ENCODE results near the gene CCR2. TPM values are rescaled to one million over a fixed set of nuclear protein-coding genes. Genes with fewer than 3 reads are reported as not detected.
"Not testable (repeated sequence)": the region's sequence is repeated elsewhere in the genome, so short reads cannot be mapped to it uniquely, and the experiment has no call there.

The CCR2 gene
- total RNA-seq, 2 experiments from 2014 or later: not detected

DNA sequence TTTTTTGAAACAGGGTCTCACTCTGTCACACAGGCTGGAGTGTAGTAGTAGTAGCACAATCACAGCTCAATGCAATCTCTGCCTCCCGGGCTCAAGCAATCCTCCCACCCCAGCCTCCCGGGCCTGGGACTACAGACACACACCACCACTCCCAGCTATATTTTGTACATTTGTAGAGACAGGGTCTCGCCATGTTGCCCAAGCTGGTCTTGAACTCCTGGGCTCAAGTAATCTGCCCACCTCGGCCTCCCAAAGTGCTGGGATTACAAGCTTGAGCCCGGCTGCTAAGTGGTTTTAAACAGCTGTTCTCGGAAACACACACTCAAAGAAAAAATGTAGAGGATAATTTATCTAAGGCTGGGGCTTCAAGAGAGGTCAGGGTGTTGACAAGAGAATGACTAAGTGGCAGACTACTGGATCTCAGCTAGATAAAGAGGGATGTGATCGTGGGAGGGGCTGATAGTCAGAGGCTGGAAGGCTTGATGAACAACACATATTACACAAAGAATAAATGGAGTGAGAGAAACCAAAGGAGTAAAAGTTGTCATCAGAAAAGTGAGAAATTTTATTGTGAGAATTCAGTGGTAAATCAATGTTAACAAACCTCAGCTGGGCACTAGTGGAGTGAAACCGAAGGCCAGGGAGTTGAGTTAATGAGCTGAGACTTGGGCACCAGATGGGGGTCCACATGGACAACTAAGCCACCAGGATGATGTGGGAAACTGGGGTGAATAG lies 46.3 kb downstream of the CCR2 start:
- H2AFZ ChIP-seq (ENCODE audit: low read length): no peak overlapping the region
- ChIA-PET POLR2A (interaction anchor here (2.1 kb wide), 1 partner anchor 17 kb away, joined by 7 read pairs; no protein-coding TSS in a partner anchor), CTCF (ENCODE audit: unreplicated experiment) (no interaction called here)
- no peaks in the 10 kb centered on the region for H3K79me2 ChIP-seq (ENCODE audit: insufficient read depth, low read depth, low read length)
- no peaks in the 10 kb centered on the region for H4K20me1 ChIP-seq (ENCODE audit: insufficient read depth, low read length)
- no peaks in the 10 kb centered on the region for H3K9me3 ChIP-seq (ENCODE audit: low read length)
- no peaks in the 10 kb centered on the region for H3K4me1 ChIP-seq (ENCODE audit: insufficient read depth, low read length, poor library complexity, severe bottlenecking)
- H3K4me3 ChIP-seq (ENCODE audit: low read depth, low read length, poor library complexity, severe bottlenecking): no peak overlapping the region
- no peaks in the 10 kb centered on the region for H3K9me2 ChIP-seq (ENCODE audit: insufficient read depth, low read length)
- H3K36me3 ChIP-seq (ENCODE audit: insufficient read depth, low read length): no peaks in the 10 kb centered on the region
- DNase-seq (ENCODE audit: low spot score): no peak
- no peak overlapping the region for H3K4me2 ChIP-seq (ENCODE audit: low read length)
- no TSS peak for BruUV-seq (replicated peaks)
- no peak for TF ChIP-seq EZH2phosphoT487 (IDR thresholded peaks at IDR 0.05; ENCODE audit: borderline replicate concordance, low read depth, low read length)
- no peak overlapping the region for H3K27ac ChIP-seq (ENCODE audit: low read depth, low read length, poor library complexity, severe bottlenecking)
- intact Hi-C loops (cut with micrococcal nuclease; ENCODE audit: unreplicated experiment): no loop called here

DNA sequence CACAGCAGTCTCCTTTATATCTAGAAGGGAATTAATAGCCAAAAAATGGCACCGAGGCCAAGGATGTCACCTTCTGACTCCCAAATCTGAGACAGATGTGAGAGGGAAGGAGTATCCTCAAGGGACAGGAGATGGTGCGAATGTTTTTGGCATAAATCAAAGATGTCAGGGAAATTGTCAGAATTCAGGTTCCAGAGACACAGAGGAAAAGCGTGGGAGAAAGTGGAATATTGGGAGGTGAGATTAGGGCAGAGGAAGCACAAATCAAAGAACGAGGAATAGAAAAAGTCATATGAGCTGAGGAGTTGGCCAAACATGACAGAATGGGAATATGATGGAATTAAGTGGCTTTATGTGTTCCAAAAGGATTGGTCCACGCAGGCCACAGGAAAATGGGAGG lies 46.9 kb downstream of the CCR2 start:
- Histone ChIP-seq H3K4me3 (ENCODE audit: low read depth, low read length, poor library complexity, severe bottlenecking) (no peak overlapping the region), H3K36me3 (ENCODE audit: insufficient read depth, low read length) (no peaks in the 10 kb centered on the region), H3K4me2 (ENCODE audit: low read length) (no peak overlapping the region), H4K20me1 (ENCODE audit: insufficient read depth, low read length) (no peaks in the 10 kb centered on the region), H3K9me3 (ENCODE audit: low read length) (no peaks in the 10 kb centered on the region), H3K9me2 (ENCODE audit: insufficient read depth, low read length) (no peaks in the 10 kb centered on the region), H3K79me2 (ENCODE audit: insufficient read depth, low read depth, low read length) (no peaks in the 10 kb centered on the region), H3K27ac (ENCODE audit: low read depth, low read length, poor library complexity, severe bottlenecking) (no peak overlapping the region), H2AFZ (ENCODE audit: low read length) (no peak overlapping the region), H3K4me1 (ENCODE audit: insufficient read depth, low read length, poor library complexity, severe bottlenecking) (no peaks in the 10 kb centered on the region)
- BruUV-seq (replicated peaks): no TSS peak
- POLR2A ChIA-PET: interaction anchor here (2.1 kb wide), 1 partner anchor 17 kb away, joined by 7 read pairs; no protein-coding TSS in a partner anchor
- intact Hi-C loops (cut with micrococcal nuclease; ENCODE audit: unreplicated experiment): no loop called here
- TF ChIP-seq, protein P1, sequence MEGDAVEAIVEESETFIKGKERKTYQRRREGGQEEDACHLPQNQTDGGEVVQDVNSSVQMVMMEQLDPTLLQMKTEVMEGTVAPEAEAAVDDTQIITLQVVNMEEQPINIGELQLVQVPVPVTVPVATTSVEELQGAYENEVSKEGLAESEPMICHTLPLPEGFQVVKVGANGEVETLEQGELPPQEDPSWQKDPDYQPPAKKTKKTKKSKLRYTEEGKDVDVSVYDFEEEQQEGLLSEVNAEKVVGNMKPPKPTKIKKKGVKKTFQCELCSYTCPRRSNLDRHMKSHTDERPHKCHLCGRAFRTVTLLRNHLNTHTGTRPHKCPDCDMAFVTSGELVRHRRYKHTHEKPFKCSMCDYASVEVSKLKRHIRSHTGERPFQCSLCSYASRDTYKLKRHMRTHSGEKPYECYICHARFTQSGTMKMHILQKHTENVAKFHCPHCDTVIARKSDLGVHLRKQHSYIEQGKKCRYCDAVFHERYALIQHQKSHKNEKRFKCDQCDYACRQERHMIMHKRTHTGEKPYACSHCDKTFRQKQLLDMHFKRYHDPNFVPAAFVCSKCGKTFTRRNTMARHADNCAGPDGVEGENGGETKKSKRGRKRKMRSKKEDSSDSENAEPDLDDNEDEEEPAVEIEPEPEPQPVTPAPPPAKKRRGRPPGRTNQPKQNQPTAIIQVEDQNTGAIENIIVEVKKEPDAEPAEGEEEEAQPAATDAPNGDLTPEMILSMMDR (conservative IDR thresholded peaks at IDR 0.05; ENCODE audit: low read length): no peak
- no peak for TF ChIP-seq EZH2phosphoT487 (IDR thresholded peaks at IDR 0.05; ENCODE audit: borderline replicate concordance, low read depth, low read length)
- DNase-seq (ENCODE audit: low spot score): no peak
- CTCF ChIA-PET (ENCODE audit: unreplicated experiment): no interaction called here

DNA sequence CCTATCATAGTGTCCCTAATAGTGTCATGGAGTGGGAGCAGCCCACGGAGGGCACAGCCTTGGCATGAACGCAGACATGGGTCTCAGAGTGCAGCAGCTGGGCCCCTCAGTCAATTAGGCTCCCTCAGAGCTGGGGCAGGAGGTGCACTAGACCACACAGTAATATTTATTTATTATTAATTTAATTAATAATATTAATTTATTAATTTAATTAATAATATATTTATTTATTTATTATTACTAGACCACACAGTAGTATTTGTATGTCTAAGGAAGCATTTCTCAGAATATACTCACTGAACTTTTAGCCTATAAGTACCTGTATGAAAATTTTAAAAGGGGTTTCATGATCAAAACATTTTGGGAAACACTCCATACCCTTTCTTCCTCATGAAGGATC lies 47.7 kb downstream of the CCR2 start:
- peaks cover 6% of the 10 kb centered on the region for H3K4me1 ChIP-seq (ENCODE audit: insufficient read depth, low read length, poor library complexity, severe bottlenecking)
- CTCF ChIA-PET (ENCODE audit: unreplicated experiment): no interaction called here
- no peak for TF ChIP-seq EZH2phosphoT487 (IDR thresholded peaks at IDR 0.05; ENCODE audit: borderline replicate concordance, low read depth, low read length)
- TF ChIP-seq, protein P1 (conservative IDR thresholded peaks at IDR 0.05; ENCODE audit: low read length): no peak
- H3K27ac ChIP-seq (ENCODE audit: low read depth, low read length, poor library complexity, severe bottlenecking): no peak overlapping the region
- H3K9me2 ChIP-seq (ENCODE audit: insufficient read depth, low read length): no peaks in the 10 kb centered on the region
- no TSS peak for BruUV-seq (replicated peaks)
- intact Hi-C loops (cut with micrococcal nuclease; ENCODE audit: unreplicated experiment): no loop called here
- H4K20me1 ChIP-seq (ENCODE audit: insufficient read depth, low read length): no peaks in the 10 kb centered on the region
- no peaks in the 10 kb centered on the region for H3K36me3 ChIP-seq (ENCODE audit: insufficient read depth, low read length)
- no peak overlapping the region for H2AFZ ChIP-seq (ENCODE audit: low read length)
- no peak for DNase-seq (ENCODE audit: low spot score)
- H3K4me3 ChIP-seq (ENCODE audit: low read depth, low read length, poor library complexity, severe bottlenecking): no peak overlapping the region
- no peak overlapping the region for H3K4me2 ChIP-seq (ENCODE audit: low read length)
- POLR2A ChIA-PET: interaction anchor here (2.1 kb wide), 1 partner anchor 18 kb away, joined by 7 read pairs; no protein-coding TSS in a partner anchor
- no peaks in the 10 kb centered on the region for H3K9me3 ChIP-seq (ENCODE audit: low read length)
- H3K79me2 ChIP-seq (ENCODE audit: insufficient read depth, low read depth, low read length): no peaks in the 10 kb centered on the region

DNA sequence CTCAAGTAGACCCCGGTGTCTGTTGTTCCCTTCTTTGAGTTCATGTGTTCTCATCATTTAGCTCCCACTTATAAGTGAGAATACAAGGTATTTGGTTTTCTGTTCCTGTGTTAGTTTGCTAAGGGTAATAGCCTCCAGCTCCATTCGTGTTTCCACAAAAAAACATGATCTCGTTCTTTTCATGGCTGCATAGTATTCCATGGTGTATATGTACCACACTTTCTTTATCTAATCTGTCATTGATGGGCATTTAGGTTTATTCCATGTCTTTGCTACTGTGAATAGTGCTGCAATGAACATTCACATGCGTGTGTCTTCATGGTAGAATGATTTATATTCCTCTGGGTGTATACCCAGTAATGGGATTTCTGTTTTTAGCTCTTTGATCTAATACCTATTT lies 49.0 kb downstream of the CCR2 start:
- H4K20me1 ChIP-seq (ENCODE audit: insufficient read depth, low read length); POLR2A ChIA-PET; H3K36me3 ChIP-seq (ENCODE audit: insufficient read depth, low read length); H3K4me2 ChIP-seq (ENCODE audit: low read length); CTCF ChIA-PET (ENCODE audit: unreplicated experiment); H3K27ac ChIP-seq (ENCODE audit: low read depth, low read length, poor library complexity, severe bottlenecking); H2AFZ ChIP-seq (ENCODE audit: low read length); H3K9me2 ChIP-seq (ENCODE audit: insufficient read depth, low read length); BruUV-seq (replicated peaks); intact Hi-C loops (cut with micrococcal nuclease; ENCODE audit: unreplicated experiment); H3K79me2 ChIP-seq (ENCODE audit: insufficient read depth, low read depth, low read length); H3K4me3 ChIP-seq (ENCODE audit: low read depth, low read length, poor library complexity, severe bottlenecking); DNase-seq (ENCODE audit: low spot score); H3K9me3 ChIP-seq (ENCODE audit: low read length): not testable (repeated sequence)
- peaks cover 19% of the 10 kb centered on the region for H3K4me1 ChIP-seq (ENCODE audit: insufficient read depth, low read length, poor library complexity, severe bottlenecking)
